Heart left ventricle (tissue), 13 donors: ENCODE measurements around the gene DHPS.

Source experiments
- POLR2A ChIP-seq, 2 donors: fragments of 450-650 bp; IDR thresholded peaks; one replicate each; pipeline ENCODE4 v1.6.1; 2017; ENCODE audit warnings: antibody characterized with exemption in 2 of 2, mild to moderate bottlenecking in 2 of 2, moderate library complexity in 2 of 2
- TF ChIP-seq, protein P1 (sequence below), 12 donors: fragments of 200-600 bp; sonication (generic) in 4 of 12; IDR thresholded peaks; one replicate each; pipeline versions ENCODE4 v1.5.0 to v1.8.0; 2018 to 2022; ENCODE audit warnings: antibody characterized with exemption in 12 of 12, mild to moderate bottlenecking in 5 of 12
- donor health status: ischemic (EF 13 %, LVEDD 7.1; RV severe dilation, severe dysfunction).
- donor health status: DM: no; HTN: yes; CAD: no.
- donor health status: DM: no; HTN: no; CAD: no.
- donor health status: ischemic (EF 25% LVEDD 6.9; RV normal size, moderate dysfunction).
- donor health status: ischemic (EF 25% LVEDD 5.7; RV mildly dilated, moderate dysfunction).
- donor health status: ischemic (EF 35%, LVEDD 5.7; RV mildly dilated, moderate dysfunction).
- donor health status: nonischemic (EF 11% LVEDD 7.7; RV severe dilation, severe dysfunction).
- donor health status: DM: yes; HTN: yes; CAD: no.
- donor health status: PGD.
- donor health status: ischemic (EF 29% LVEDD 5.4; RV normal size, mild dysfunction).
- donor health status: nonischemic (EF 23%, LVEDD 6.1; RV moderate dilation, normal function).

DNA sequence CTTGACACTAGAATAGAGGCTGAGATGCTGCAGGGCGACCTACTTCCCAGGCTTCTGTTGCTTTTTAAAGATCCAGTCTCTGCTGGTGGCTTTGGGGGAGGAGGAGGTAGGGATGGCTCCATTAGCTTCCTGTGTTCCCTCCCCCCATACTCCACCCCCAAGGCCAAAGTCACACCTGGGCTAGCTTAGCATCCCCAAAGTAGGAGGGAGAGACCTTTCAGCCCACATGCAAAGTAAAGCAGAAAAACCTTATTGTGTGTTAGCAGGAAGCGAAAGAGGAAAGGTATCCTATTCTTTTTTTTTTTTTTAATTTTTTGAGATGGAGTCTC is 45.3 kb upstream of the DHPS start:
- TF ChIP-seq, protein P1, sequence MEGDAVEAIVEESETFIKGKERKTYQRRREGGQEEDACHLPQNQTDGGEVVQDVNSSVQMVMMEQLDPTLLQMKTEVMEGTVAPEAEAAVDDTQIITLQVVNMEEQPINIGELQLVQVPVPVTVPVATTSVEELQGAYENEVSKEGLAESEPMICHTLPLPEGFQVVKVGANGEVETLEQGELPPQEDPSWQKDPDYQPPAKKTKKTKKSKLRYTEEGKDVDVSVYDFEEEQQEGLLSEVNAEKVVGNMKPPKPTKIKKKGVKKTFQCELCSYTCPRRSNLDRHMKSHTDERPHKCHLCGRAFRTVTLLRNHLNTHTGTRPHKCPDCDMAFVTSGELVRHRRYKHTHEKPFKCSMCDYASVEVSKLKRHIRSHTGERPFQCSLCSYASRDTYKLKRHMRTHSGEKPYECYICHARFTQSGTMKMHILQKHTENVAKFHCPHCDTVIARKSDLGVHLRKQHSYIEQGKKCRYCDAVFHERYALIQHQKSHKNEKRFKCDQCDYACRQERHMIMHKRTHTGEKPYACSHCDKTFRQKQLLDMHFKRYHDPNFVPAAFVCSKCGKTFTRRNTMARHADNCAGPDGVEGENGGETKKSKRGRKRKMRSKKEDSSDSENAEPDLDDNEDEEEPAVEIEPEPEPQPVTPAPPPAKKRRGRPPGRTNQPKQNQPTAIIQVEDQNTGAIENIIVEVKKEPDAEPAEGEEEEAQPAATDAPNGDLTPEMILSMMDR (IDR thresholded peaks at IDR 0.05), result no peak
- TF ChIP-seq POLR2A (IDR thresholded peaks at IDR 0.05), result no peak
